Measurements from ENCODE around the gene TSPAN4.

DNA sequence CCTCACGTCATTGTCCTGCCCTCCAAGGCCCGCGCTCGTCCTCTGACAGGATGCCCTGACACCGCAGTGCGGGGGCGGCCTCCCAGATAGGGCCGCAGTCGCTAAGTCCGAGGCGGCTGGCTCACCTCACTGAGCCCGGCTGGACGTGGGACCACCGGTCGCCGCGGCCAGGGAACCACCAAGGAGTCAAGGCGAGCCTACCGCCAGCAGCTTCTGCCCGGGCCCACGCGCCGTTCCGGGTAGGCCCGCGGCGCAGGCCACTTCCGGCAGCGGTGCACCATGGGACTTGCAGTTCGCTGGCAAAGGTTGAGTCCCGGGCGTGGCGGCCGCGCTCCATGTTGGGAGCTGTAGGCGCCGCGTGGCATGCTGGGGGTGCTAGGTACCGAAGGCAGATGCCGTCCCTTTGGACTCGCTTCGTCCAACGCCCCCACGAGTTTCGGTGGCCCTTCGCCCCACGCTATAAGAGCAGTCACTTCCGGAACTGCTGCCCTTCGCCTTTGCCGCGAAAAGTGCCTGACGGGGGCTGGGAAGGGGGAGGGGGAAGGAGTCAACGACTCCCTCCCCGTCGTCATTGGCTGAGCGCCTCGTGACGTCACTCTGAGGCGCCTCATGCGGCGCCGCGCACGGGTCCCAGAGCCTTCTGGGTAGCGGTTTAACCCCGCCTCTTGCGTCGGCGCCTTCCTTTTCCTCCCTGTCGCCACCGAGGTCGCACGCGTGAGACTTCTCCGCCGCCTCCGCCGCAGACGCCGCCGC lies 33.2 kb upstream of the TSPAN4 start, which contains the start of gene RPLP2:
- TF ChIP-seq, protein P1, sequence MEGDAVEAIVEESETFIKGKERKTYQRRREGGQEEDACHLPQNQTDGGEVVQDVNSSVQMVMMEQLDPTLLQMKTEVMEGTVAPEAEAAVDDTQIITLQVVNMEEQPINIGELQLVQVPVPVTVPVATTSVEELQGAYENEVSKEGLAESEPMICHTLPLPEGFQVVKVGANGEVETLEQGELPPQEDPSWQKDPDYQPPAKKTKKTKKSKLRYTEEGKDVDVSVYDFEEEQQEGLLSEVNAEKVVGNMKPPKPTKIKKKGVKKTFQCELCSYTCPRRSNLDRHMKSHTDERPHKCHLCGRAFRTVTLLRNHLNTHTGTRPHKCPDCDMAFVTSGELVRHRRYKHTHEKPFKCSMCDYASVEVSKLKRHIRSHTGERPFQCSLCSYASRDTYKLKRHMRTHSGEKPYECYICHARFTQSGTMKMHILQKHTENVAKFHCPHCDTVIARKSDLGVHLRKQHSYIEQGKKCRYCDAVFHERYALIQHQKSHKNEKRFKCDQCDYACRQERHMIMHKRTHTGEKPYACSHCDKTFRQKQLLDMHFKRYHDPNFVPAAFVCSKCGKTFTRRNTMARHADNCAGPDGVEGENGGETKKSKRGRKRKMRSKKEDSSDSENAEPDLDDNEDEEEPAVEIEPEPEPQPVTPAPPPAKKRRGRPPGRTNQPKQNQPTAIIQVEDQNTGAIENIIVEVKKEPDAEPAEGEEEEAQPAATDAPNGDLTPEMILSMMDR (conservative IDR thresholded peaks at IDR 0.05; ENCODE audit: low read length): no peak
- no peak for TF ChIP-seq EZH2phosphoT487 (IDR thresholded peaks at IDR 0.05; ENCODE audit: borderline replicate concordance, low read depth, low read length)

All from OCI-LY7 (cell line).